GM18858 (cell line): Measurements from ENCODE around the gene AFF3.
"Not testable (repeated sequence)": the region's sequence is repeated elsewhere in the genome, so short reads cannot be mapped to it uniquely, and the experiment has no call there.

Experiments
- ATAC-seq: cut with Tn5 transposase; IDR thresholded peaks from one replicate; pipeline ENCODE4 v1.9.1; 2021; ENCODE audit not compliant: unreplicated experiment

The AFF3 gene

DNA sequence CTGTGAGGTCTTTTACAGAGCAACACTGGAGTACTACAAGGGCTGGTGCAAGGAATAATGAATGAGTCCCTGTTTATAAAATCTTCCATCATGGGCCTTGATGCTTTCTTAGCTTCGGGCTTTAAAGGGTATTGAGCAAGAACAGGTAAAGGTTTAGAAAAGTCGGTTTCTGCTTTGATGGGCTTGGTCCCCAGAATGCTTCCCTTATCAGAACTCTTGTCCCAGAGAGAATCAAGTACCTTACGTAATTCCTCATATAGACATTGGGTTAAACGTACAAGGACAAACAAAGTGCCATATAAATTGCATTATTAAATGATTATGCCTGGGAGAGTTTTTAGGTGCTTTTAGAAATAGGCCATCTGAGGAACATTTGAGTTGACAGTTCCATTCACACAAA lies 628.0 kb downstream of the AFF3 start:
- no peak for ATAC-seq

DNA sequence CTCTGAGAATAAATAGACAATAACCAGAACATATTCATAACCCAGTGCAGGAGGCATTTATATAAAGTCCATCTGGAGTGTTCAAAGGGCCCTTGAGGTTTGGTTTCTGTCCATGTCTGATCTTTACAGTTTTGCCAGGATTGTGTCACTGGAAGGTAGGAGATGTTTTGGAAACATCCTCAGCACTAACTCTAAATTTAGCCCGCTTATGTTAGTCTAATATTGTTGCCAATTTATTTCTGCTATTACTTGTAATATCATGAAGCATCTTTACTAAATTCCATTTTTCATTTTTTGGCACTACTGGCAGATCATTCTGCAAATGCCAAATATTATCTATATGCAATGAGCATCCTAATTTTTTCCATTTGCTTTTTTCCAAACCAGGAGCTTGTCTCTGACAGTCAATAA lies 630.2 kb downstream of the AFF3 start:
- no peak for ATAC-seq

DNA sequence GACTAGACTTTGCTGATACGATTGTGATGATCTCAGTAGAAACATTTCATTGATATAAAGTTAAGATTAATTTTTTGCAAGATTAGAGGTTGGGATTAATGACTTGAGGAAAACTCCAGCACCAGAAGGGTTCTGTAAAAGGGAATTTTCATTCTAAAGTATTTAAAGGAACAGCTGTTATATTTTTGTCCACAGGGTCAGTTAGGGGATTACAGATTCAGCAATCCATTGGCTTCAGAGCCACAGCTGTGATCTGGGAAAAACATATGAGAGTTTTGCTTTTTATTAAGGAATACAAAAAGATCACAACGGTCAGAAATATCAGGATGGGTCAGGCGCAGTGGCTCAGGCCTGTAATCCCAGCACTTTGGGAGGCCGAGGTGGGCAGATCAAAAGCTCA lies 633.0 kb downstream of the AFF3 start:
- ATAC-seq: no peak

DNA sequence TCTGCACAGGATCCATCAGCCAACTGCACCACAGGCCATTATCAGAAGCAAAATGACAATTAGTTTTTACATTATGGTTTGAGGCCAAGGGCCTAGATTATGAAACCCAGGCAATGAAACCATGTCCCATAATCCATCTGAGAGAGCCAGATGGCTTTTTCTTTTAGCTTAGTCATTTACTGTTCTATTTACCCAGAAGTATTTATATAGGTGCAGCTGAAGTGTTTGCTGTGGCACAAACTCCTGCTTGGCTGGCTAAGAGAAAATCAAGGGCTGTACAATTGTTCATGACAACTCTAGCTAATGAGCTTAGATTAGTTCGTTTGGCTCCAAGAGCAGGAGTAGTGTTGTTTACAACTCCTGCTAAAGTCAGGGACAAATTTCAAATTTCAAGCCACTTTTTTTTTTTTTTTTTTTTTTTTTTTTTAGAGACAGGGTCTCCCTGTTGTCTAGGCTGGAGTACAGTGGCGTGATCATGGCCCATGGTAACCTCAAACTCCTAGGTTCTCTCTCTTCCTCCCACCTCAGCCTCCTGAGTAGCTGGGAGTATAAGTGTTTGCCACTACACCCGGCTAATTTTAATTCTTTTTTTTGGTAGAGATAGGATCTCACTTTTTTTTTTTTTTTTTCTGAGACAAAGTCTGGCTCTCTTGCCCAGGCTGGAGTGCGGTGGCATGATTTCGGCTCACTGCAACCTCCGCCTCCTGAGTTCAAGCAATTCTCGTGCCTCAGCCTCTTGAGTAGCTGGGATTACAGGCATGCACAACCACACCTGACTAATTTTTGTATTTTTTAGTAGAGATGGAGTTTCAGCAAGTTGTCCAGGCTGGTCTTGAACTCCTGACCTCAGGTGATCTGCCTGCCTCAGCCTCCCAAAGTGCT lies 634.2 kb downstream of the AFF3 start:
- ATAC-seq: no peak

DNA sequence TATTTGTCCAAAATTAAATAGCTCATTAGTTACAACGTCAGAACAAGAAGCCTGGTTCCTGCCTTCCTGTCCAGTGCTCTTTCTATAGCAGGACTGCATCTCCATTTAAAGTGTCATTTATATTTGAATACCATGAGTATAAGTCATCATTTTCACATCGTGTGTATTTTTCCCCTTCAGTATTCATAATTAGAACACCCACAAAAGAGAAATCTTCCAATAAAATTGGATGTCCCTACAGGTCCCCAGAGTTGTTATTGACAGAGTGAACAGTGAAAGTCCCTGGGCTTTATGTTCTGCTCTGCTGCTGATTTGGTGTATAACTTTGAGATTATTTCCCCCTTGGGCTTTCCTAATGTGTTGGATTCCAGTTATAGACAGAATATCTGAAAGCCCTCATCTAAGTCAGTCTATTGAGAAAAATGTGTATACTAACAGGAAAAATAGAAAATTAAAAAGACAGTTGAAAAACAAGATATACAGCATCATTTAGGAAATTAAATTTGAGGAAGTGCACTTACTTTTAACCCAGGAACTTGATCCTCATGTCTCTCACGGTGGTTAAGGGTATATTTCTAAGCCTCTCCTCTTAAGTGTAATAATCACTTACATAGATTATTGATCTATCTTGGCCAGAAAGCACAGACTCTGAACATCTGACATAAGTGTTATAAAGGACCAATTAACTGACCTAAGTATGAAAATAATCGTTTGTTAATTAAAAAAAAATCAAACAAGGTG lies 637.4 kb downstream of the AFF3 start:
- no peak for ATAC-seq

DNA sequence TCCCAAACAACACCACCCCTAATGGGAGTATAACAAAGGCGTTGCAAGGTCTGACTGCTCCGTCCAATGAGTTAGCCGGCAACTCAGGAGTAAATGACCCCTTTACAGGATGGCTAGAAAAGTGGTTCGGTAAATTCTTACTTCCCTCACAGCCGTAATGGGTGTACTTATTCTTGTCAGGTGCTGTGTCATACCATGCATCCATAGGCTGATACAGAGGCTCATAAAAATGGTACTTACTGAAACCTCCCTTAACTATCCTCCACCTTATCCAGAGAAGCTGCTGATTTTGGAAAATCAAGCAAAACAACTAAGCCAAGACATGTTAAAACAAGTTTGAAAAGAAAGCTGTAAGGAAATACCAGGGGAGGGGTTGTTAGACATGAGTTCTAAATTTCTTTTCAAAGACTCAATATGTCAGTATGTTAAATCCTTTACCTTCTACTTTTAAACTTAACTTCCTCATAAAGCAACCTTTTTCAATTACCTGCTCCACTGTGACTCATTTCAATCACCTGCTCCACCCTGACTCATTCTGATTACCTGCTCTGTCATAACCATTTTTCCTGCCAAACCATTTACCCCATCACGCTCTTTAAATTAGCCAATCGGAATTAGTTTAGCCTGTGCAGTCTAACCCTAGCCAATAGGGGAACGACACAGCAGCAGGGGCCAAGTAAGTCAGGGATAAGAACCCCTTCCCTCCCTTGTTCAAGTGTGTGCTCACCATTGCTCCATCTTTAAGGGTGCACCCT lies 638.6 kb downstream of the AFF3 start:
- ATAC-seq: not testable (repeated sequence)

DNA sequence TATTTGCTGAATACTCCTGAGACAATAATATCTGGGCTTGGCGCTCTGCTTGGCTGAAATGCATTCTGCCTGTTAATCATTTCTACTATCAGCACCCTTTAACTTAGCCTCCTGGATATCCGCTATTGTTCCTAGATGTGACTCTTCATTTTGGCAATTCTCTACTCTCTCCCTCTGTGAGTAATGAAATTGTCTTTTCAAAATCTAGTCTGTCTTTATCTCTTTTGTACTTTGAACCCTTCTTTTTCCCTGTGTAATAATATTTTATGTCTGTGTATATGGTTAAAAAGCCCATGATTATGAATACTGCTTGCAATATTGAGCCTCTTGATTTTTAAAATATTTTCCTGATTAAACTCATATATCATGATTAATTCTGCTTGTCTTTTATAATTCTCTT lies 646.4 kb downstream of the AFF3 start:
- ATAC-seq: no peak
